Activated CD4-positive, CD25-positive, alpha-beta regulatory T cell treated with anti-CD3 and anti-CD28 coated beads, Interleukin-2, amount 50 U/mL, for 24 hours (primary cell): ENCODE measurements around the gene RRP1B.
A peak's percentile ranks its signal among the peaks of the same experiment; 100 is the strongest.
"Not testable (repeated sequence)": the region's sequence is repeated elsewhere in the genome, so short reads cannot be mapped to it uniquely, and the experiment has no call there.

ENCODE experiments used
- ATAC-seq, 2 donors: fragments of 150-1000 bp; cut with Tn5 transposase; one replicate each; pipeline ENCODE4 v1.10.0; 2021; ENCODE audit warnings: mild to moderate bottlenecking in 1 of 2, moderate library complexity in 1 of 2

The RRP1B gene, protein sequence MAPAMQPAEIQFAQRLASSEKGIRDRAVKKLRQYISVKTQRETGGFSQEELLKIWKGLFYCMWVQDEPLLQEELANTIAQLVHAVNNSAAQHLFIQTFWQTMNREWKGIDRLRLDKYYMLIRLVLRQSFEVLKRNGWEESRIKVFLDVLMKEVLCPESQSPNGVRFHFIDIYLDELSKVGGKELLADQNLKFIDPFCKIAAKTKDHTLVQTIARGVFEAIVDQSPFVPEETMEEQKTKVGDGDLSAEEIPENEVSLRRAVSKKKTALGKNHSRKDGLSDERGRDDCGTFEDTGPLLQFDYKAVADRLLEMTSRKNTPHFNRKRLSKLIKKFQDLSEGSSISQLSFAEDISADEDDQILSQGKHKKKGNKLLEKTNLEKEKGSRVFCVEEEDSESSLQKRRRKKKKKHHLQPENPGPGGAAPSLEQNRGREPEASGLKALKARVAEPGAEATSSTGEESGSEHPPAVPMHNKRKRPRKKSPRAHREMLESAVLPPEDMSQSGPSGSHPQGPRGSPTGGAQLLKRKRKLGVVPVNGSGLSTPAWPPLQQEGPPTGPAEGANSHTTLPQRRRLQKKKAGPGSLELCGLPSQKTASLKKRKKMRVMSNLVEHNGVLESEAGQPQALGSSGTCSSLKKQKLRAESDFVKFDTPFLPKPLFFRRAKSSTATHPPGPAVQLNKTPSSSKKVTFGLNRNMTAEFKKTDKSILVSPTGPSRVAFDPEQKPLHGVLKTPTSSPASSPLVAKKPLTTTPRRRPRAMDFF

DNA sequence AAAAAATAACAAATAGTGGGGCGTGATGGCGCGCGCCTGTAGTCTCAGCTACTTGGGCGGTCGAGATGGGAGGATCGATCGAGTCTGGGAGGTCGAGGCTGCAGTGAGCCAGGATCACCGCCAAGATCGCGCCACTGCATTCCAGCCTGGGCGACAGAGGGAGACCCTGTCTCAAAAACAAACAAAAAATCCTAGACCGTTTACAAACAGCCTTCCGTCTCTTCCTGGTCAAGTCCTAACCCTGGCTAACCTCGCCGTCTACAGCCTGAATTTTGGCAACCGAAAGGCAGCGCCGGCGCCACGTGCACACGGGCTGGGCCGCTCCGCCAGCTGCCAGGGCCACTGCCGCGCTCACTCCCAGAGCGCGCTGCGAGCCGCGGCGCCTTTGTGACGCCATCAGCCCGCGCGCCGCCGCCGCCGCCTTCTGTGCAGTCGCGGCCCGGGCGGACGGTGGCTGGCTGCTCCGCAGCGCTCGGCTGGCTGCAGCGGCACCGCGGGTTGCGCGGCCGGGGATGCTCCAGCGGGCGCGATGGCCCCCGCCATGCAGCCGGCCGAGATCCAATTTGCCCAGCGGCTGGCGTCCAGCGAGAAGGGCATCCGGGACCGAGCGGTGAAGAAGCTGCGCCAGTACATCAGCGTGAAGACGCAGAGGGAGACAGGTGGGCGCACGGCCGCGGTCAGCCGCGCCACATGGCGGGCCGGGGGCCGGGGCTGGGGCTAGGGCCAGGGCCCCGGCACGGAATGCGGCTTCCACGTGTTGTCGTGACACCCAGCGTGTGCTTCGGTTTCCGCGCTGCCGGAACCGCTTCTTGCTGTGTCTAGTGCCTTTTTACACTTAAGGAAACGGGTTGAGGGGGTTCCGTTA, at the start of gene RRP1B, which contains the start of gene HSF2BP:
Gene RRP1B (plus strand): TSS at position 425 of the 865 bp plus-strand sequence. CDS start 105 bp downstream, at position 530.
Gene HSF2BP (minus strand): TSS at position 353 of the 865 bp plus-strand sequence. CDS start 1,392 bp downstream, outside the sequence.
- ATAC-seq: peak; percentile 94 to 95

DNA sequence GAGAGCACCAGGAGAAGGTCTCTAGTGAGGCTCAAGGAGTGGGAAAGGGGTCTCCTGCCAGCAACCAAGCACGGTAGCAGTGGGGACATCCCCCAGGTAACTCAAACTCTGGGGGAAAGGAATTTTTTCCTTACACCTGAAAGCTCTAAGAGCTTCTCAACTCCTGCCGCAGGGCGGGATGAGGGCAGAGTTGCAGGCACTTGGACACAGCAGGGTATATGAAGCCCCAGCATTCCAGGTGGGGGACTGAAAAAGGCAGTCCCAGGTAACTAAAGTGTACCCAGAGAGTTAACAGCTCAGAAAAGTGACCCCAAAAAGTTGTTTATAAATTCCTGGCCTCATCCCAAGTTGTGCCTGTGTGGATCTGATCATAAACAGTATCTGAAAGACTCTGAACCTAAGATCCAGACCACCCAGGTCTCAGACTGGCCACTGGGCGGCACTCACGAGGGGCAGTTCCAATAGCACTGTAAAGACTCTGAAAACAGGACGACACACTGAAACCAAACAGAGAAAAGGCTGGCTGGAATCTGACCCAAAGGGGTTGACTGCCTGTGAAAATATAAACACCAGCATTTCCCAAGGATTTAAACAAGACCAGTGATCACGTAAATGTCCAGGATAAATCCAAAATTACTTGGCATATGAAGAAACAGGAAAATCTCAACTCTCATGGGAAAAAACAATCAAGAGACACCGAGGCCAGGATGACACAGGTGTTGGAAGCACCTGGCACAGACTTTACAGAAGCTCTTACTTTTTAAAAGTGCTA, 47.6 kb upstream of the RRP1B start:
- ATAC-seq: no peak

DNA sequence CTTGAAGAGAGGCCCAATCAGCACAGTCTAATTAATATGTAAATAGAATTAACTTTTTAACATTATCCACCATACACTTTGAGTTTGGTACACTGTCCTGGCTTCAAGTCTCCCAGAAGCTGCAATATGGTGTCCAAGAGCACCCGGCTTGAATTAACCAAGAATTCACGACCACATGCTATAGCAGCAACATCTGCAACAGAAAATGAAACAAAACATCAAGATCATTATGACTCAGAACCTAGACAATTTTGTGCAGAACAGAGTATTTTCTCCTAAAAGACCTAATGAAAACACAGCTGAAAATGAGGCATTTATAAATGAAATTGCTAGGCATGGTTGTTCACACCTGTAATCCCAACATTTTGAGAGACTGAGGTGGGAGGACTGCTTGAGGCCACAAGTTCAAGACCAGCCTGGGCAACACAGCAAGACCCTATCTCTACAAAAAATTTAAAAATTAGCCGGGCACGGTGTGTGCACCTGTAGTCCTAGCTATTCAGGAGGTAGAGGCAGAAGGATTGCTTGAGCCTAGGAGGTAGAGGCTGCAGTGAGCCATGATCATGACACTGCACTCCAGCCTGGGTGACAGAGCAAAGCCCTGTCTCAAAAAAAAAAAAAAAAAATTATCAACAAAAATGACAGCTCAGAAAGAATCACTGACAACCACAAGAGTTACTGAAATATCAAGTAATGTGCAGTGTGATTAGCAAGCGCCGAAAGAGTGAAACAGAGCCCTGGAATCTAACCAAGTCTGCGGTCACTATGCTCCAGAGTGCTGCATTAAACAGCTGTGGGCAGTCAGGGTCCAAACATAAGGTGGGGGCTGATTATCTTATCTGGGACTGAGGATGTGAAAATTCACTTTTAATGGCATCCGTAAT, 45.4 kb upstream of the RRP1B start:
- ATAC-seq: peak; percentile 61 to 68

DNA sequence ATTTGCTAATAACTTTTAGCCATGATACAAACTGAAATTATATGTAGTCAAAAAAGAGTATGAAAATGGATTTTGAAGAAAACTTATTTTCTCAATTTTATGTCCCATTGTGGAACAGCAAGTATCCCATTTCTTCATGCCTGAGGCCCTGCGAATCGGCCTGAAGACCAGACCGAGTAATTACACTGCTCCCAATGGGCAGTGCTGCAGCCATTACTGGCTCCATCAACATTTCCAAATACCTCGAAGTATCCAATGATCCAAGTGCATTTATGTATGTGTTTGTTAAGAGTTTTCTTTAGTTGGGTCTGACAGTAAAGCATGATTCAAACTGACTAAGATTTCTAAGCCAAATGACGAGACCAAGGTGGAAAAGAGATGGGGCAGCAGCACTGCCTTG, 44.5 kb upstream of the RRP1B start:
- ATAC-seq: no peak

DNA sequence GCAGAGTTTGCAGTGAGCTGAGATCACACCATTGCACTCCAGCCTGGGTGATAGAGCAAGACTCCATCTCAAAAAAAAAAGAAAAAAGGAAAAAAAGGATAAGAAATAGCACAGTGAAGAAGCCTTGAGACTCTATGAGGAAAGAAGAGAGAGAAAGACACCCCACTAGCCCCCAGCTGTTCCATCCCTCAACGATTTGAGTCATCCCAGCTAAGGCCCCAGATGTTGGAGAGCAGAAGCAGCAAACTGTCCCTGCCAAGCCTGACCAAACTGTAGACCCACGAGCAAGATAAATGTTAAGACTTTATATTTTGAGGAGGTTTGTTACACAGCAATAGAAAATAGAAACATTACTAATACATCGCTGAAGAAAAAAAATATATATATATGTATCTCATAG, 42.5 kb upstream of the RRP1B start:
- ATAC-seq: not testable (repeated sequence)

DNA sequence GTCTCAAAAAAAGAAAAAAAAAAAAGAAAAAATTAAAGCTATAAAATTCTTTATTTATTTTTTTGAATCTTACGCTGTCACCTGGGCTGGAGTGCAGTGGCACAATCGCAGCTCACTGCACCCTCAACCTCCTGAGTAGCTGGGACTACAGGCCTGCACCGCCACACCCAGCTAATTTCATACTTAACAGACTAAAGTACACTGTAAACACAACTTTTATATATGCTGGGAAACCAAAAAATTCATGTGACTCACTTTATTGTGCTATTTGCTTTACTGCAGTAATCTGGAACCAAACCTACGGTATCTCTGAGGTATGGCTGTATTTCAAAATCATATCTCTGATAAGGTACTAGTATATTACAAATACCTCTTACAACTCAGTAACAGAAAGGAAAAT, 40.4 kb upstream of the RRP1B start:
- no peak for ATAC-seq

DNA sequence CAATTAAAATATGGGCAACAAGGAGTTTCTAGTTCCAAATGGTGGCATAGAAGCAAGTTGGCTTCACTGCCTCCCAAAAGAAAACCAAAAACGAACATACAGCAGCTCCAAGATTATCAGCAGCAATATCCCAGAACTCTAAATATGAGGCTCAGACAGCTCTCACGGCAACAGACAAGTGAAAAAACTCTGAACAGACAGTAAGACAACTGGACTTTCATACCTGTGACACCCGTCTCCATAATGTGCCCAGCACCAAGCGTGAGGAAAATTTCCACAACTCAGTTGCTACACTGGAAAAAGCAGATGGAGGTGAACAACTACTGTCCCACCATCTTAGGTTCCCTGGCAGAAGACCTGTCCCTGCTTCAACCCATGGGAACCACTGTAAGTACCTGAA, 40.0 kb upstream of the RRP1B start:
- no peak for ATAC-seq

DNA sequence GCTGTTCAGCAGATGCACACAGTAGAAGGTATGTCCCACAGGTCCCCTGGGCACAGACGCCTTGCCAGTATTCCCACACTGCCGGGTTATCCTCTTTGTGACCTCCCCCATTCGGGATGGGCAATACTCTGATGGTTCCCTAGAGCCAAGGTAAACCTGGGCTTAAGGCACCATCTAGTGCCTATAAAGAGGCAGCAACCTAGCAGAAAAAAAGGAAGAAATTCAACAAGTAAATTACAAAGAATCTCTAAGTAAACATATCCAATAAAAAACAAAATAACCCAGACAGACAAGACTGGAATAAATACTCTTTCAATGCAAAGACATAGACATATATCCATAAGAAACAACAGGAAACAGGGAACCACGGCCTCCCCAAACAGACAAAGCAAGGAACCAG, 39.5 kb upstream of the RRP1B start:
- ATAC-seq: no peak

DNA sequence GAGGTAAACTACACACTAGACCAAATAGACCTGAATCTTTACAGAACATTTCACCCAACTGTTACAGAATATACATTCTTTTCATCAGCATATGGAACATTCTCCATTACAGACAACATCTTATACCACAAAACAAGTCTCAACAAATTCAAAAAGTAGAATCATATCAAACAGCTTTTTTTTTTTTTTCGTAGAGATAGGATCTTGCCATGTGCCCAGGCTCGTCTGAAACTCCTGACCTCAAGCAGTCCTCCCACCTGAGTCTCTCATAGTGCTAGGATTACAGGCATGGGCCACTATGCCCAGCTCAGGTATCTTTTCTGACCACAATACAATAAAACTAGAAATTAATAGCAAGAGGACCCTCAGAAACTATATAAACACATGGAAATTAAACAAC, 36.6 kb upstream of the RRP1B start:
- ATAC-seq: no peak

DNA sequence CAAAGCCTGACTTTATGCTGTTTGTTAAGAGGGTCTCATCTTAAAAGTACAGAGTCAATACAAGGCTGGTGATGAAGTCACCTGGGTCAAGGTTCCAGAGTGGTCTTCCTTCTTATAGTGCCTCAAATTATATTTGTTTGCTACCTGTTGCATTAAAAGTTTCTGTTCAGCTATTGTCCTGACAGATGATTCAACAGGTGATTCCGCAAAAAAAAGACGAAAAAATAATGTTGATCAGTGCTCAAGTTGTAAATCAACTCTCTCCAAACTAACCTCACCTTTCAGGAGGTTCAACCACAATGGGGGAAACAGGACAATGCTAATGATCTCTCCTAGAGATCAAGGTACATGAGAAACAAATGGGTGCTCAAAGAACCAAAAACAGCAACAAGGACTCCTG, 35.8 kb upstream of the RRP1B start:
- ATAC-seq: no peak

DNA sequence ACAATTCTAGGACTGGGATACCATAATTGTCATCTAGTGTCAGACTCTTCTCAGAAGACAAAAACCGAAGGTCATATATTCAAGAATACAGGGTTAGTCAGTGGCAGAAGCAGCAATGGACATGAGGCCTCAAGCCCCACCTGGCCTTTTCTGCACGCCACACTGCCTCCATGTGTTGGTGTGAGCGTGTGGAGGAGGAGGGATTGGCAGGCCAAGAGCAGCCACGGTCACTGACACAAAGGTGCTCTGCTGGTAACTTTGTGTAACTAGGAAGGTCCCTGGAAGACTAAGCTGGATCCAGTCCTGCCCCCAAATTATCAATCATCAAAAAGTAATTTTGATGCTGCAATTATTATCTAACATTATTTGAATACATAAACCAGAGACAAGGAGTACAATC, 35.0 kb upstream of the RRP1B start:
- ATAC-seq: no peak

DNA sequence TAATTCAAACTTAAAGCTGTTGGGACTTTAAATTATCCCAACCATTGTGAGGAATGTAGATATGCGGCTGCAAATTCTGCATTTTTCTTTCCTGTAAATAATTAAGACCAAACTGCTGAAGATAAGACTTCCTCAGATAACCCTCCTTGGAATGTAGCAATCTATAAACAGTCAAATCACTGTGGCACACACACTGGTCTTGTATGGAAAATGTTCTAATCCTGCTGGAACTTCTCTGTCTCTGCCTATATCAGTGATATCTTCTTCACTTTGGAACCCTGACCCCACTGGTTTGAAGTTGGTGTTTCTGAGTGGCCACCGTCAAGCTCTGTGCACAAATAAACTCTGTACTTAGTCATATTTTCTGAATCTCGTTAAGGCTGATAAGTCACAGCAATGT, 33.0 kb upstream of the RRP1B start:
- no peak for ATAC-seq

DNA sequence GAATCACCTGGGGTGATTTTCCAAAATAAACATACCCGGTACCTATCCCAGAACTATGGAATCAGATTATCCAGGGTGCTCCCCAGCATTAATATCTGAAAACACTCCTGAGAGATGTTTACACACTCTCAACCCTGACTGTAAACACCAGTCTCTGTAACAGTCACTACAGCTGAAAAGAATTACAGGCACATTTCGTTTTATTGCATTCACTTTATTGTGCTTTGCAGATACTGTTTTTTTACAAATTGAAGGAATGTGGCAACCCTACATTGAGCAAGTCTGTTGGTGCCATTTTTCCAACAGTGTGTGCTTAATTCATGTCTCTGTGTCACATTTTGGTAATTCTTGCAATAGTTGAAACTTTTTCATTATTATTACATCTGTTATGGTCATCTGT, 31.8 kb upstream of the RRP1B start:
- ATAC-seq: no peak

DNA sequence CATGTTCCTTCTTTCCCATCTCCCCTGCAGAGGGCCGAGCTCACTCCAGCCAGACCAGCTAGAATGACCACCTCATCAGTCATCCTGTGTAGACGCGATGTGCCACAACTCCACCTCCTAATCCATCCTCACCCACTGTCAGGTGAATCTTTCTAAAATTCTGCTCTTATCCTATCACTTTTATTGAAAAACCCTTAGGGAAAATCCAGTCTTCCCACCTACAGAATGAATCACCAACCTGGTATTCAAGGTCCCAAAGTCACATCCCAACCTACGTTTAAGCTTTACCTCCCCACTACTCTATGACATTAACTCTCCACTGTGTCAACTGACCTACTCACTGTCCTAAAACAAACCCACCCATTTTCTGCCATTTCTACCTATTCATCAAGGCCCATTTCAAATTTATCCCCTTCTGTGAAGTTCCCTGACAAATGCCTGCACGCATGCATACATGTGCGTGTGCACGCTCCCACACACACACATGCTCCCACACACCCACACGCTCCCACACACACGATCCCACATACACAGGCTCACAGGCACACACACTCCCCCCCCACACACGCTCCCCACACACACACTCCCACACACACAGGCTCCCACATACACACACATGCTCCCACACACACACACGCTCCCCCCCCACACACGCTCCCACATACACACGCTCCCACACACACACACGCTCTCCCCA, 27.8 kb upstream of the RRP1B start:
- ATAC-seq: no peak

DNA sequence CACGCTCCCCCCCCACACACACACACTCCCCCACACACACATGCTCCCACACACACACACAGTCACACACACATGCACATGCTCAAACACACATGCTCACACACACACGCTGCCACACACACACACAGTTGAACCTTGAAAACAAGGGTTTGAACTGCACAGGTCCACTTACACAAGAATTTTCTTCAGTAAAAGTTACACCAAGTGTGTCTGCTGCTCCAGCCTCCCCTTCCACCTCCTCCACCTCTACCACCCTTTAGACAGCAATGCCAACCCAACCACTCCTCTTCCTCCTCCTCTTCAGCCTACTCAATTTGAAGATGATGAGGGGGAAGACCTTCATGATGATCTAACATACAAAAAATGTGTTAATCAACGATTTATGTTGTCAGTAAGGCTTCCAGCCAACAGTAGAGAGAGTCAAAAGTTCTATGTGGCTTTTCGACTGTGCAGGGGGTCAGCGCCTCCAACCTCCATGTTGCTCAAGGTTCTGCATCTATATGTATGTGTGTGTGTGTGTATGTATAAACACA, 26.9 kb upstream of the RRP1B start:
- no peak for ATAC-seq

DNA sequence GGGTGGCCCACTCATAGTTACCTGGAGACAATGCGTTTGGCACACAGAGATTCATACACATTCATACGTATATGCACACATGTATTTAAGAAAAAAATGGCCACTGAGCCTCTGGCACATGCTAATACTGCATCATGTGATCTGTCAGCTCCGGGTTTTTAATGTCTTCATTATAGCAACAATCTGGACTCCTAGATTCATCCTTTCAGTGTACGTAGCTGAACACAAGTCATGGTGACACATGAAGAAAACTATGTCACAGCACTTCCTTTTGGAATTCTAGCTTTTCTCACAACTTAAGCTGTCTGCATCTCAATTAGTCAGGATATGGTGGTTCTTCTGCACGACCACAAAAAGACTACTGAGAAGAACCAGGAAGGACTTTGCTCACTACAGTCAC, 24.7 kb upstream of the RRP1B start:
- no peak for ATAC-seq

DNA sequence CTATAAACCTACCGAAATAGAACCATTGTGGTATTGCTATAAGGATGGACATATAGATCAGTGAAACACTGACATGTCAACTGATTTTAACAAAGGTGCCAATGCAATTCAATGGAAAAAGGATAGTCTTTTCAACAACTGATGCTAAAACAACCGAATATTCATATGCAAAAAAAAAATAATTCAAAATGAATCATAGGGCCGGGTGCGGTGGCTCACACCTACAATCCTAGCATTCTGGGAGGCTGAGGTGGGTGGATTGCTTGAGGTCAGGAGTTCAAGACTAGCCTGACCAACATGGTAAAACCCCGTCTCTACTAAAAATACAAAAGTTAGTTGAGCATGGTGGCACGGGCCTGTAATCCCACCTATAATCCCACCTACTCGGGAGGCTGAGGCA, 23.9 kb upstream of the RRP1B start:
- no peak for ATAC-seq

DNA sequence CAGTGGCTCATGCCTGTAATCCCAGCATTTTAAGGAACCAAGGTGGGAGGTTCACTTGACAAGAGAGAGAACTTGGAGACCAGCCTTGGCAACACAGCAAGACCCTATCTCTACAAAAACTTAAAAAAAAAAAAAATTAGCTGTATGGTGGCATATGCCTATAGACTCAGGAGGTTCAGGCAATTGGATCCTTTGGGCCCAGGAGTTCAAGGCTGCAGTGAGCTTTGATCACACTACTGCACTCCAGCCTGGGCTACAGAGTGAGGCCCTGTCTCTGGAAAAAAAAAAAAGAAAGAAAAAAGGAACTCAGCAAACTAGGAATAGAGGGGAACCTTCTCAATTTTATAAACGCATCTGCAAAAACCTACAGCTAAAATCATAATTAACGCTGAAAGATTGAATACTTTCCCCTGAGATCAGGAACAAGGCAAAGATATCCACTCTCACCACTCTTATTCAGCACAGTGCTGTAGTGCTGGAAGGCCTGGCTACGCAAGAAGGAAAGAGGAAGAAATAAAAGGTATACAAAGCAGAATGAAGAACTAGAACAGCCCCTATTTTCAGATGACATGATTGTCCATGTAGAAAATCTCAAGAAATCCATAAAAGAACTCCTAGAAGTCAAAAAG, 21.7 kb upstream of the RRP1B start:
- no peak for ATAC-seq

DNA sequence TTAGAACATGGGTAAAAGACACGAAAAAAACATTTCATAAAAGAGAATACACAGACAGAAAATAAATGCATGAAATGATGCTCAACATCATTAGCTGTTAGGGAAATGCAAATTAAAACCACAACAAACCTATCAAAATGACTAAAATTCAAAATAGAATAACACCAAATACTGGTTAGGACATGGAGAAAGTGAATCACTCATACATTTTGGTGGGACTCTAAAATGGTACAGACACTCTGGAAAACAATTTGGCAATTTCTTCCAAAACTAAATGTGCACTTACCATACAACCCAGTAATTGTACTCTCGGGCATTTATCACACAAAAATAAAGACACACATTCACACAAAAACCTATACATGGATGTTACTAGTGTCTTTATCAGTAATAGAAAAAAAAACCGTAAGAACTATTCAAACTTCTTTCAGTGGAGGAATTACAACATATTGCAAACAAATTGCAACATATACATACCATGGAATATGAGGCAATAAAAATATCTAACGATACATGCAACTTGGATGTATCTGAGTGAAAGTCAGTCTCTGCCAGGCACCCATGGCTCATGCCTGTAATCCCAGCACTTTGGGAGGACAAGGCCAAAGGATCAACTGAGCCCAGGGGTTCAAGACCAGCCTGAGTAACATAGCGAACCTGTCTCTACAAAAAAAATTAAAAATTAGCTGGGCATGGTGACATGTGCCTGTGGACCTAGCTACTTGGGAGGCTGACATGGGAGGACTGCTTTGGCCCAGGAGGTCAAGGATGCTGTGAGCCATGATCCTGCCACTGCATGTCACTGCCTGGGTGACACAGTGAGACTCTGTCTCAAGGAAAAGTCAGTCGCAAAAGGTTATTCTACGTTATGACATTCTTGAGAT, 19.6 kb upstream of the RRP1B start:
- ATAC-seq: peak in 1 of 2 donors; percentile 30
